Measurements from ENCODE around the gene RAB11B.
"Not testable (repeated sequence)": the region's sequence is repeated elsewhere in the genome, so short reads cannot be mapped to it uniquely, and the experiment has no call there.

The RAB11B gene

DNA sequence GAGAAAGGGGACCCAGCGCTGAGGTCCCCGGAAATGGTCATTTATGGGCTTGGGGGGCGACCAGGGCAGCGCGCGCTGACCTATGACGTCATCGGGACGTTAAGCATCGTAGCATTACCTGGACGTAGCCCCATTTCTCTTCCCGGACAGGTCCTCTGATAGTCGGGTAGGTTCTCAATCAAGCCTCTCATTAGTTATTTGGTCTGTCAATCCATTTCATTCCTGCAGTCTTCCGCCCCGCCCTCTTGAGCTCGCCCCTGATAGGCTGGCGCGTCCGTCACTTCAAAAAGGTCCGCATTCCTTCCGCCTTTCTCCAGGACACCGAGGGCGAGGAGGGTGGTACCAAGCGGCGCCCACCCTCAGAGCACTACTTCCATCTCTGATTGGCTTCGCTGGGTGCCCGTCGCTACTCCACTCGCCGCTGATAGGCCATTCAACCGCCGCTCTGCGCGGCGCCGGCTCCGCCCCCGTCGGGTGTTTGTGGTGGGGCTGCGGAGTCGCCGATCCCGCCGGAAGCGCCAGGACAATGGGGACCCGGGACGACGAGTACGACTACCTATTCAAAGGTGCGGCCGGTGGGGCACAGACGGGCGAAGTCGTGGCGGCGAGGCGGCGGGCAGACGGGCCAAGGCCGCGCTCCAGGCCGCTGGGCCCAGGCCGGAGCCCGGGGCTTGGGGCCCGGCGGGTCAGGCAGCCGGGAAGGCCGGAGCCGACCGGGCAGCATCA, at the start of gene RAB11B:
TSS of gene RAB11B (plus strand) at position 470 of the 726 bp plus-strand sequence. CDS start at position 527, 57 bp downstream.
- peak; percentile 99 to 100 for DNase-seq

DNA sequence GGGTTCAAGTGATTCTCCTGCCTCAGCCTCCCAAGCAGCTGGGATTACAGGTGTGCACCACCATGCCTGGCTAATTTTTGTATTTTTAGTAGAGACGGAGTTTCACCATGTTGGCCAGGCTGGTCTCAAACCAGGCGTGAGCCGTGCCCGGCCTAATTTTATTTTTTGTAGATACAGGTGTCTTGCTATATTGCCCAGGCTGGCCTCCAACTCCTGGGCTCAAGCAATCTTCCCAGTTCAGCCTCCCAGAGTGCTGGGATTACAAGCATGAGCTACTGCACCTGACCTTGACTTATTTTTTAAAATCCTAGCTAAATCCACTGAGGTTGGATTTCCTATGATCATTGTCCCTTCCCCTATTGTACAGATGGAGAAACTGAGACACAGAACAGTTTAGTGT, 48.7 kb upstream of the RAB11B start:
- not testable (repeated sequence) for DNase-seq

DNA sequence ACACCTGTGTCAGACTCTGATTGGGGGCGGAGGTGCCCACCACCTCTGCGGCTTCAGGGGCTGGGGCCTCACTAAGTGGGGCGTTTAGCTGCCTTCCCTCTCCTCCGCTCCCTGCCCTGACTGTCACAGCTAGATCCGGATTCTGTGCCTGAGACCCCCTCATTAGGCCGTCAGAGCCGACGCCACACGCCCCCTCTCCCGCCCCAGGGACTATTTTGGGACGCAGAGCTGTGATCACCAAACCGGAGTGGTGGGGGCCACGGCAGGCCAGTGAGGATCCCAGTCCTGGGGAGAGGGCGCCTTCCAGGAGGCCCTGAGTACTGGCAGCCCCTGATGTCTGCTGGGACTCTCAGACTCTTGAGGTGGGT, 47.9 kb upstream of the RAB11B start:
- DNase-seq, result no peak

DNA sequence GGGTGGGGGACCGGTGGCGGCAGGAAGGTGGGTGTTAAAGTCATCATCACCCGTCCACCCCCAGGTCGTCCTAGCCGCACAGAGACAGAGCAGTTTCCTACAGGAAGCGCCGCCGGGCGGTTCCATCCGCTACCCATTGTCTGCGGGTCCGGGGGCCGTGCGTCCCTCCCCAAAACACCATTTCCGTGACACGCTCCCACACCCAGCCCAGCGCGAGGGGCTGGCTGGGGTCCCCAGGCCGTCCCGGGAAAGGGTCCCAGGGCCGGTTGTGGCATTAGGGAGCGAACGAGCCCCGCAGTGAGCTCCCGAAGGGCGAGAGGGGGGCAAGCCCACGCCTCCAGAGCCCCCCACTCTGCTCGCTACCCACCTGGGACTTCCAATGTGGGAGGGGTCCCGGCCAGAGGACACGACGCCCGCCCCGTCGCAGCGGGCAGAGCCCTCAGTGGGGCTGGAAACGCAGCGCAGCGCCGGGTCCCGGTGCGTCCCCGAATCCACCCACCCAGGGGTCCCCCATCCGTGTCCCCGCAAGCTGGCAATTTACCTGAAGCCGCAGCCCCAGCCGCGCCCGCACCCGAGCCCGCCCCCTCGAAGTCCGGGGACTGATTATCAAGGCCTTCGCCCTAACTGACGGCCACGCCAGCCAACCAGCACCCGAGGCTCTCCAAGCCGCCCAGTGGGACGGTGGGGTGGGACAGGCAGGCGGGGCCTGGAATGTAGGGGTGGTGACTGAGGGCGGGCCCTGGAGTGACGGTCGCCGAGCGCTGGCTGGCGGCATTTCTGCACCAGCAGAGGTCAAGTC, 47.3 kb upstream of the RAB11B start, which contains the start of gene KANK3:
TSS of gene KANK3 (minus strand) at position 579 of the 799 bp plus-strand sequence. CDS start 5,434 bp downstream, outside the sequence.
- peak; percentile 70 to 88 for DNase-seq

DNA sequence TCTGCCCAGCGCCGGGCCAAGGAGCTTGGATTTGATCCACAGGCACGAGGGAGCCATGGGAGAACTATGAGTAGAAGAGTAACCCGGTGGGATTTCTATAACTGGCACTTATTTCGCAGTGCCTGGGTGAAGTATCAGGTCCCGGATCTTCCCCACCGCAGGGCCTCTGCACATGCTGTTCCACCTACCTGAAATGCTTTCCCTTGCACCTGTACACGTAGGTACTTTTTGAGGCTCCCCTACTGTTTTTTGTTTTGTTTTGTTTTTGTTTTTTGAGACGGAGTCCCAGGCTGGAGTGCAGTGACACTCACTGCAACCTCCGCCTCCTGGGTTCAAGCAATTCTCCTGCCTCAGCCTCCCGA, 46.7 kb upstream of the RAB11B start:
- no peak for DNase-seq

DNA sequence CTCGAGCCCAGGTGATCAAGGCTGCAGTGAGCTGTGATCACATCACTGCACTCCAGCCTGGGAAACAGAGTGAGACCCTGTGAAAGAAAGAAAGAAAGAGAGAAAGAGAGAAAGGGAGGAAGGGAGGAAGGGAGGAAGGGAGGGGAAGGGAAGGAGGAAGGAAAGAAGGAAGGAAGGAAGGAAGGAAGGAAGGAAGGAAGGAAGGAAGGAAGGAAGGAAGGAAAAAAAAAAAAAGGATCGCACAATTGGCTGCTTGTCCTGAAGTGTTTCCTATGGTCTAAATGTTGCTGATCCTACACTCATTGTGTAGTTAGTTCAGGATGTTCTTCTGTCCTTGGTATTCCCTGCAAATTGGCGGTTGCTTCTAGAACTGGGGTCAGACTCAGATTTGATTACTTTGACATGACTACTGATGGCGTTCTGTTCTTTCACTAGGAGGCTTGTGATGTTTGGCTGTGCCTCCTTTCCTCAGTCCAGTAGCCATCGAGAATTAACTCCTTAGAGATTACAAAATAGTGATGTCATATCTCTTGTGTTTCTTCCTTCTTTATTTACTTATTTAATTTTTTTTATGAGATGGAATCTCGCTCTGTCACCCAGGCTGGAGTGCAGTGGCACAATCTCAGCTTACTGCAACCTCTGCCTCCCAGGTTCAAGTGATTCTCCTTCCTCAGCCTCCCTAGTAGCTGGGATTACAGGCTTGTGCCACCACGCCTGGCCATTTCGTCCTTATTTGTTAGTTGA, 40.4 kb upstream of the RAB11B start:
- DNase-seq, result not testable (repeated sequence)

DNA sequence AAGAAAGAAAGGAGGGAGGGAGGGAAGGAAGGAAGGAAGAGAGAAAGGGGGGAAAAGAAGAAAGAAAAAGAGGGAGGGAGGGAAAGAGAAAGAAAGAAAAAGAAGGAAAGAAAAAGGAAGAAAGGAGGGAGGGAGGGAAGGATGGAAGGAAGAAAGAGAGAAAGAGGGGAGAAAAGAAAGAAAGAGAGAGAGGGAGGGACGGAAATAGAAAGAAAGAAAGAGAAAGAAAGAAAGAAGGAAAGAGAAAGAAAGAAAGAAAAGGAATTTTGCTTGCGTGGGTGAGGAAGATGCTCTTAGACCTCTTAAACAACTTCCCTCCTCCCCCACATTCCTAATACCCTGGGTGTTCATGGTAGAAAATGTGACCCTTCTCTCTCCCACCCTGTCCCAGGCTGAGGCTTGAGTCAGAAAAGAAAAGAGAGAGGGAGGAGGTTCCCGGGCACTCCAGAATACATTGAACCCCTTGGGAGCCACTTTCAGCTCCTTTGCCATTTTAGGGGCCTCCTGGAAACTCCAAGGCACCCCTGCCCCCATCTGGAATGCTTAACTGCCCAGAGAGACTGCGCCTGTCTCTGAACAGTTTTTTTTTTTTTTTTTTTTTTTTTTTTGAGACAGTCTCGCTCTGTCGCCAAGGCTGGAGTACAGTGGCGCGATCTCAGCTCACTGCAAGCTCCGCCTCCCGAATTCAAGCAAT, 37.9 kb upstream of the RAB11B start:
- no peak for DNase-seq

DNA sequence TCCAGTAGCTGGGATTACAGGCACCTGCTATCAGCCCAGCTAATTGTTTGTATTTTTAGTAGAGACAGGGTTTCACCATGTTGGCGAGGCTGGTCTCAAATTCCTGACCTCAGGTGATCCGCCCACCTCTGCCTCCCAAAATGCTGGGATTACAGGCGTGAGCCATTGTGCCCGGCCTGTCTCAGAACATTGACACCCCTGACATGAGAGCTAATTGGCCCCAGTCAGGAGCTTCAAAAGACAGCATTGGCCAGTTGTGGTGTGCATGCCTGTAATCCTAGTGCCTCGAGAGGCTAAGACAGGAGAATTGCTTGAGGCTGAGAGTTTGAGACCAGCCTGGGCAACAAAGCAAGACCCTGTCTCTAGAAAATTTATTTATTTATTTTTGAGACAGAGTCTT, 37.3 kb upstream of the RAB11B start:
- DNase-seq, result not testable (repeated sequence)

DNA sequence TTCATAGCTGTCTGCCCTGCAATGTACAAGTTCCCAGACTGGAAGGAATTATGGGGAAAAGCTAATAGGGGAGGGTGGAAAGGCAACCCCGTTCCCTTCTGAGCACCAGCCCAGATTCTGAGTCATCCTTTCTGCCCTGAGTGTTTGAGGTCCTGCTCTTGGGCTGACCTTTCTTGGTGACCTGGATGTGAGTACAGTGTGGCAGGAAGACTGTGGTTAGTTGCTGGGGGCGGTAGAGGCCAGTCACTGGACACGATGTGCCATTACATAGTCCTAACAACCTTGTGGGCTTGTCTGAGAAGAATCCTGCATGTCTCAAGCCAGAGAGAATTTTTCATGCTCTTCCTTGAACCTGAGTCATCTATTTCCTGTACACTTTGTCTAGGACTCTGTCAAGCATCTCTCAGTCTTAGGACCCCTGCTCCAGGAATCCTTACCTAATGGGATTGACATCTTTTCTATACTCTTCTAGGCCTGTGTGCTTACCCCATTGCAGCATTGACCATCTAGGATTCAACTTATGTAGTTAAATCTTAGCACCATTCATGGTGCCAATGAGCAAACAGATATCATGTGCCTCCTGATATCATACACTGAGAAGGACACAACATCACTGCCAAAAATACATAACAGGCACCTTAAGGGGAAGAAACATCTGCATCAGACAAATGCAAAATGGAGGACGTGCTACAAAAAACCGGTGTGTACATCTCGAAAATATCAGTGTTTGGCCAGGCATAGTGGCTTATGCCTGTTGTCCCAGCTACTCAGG, 34.3 kb upstream of the RAB11B start:
- no peak for DNase-seq

DNA sequence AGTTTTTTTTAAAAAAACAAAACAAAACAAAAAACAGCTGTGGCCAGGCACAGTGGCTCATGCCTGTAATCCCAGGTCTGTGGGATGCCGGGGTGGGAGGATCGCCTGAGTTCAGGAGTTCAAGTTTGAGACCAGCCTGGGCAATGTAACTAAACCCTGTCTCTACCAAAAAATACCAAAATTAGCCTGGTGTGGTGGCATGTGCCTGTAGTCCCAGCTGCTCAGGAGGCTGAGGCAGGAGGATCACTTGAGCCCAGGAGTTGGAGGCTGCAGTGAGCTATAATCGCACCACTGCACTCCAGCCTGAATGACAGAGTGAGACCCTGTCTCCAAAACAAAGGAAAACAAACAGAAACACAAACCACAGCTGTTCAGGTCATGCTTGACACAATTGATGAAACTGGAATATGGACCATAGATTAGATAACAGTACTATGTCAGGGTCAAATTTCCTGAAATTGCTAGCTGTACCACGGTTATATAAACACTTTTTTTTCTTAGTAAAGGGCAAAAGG, 33.1 kb upstream of the RAB11B start:
- no peak for DNase-seq

DNA sequence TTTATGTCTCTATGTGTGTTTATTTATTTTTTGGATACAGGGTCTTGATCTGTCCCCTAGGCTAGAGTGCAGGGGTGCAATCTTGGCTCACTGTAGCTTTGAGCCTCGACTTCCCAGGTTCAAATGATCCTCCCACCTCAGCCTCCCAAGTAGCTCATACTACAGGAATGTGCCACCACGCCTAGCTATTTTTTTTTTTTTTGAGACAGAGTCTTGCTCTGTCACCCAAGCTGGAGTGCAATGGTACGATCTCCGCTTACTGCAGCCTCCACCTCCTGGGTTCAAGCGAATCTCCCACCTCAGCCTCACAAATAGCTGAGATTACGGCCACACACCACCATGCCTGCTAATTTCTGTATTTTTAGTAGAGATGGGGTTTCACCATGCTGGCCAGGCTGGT, 31.2 kb upstream of the RAB11B start:
- no peak for DNase-seq

DNA sequence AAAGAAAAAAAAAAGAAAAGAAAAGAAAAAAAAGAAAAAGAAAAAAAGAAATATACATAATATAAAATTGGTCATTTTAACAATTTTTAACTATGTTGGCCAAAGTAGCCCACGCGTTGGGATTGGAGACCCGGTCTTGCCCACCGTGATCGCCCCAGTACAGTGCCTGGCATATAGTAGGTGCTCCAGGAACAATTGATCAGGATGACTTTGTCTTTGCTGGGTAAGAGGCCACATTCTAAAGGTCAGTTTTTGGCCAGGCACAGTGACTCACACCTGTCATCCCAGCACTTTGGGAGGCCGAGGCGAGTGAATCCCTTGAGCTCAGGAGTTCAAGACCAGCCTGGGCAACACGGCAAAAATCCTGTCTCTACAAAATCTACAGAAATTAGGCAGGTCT, 30.0 kb upstream of the RAB11B start:
- DNase-seq, result no peak

DNA sequence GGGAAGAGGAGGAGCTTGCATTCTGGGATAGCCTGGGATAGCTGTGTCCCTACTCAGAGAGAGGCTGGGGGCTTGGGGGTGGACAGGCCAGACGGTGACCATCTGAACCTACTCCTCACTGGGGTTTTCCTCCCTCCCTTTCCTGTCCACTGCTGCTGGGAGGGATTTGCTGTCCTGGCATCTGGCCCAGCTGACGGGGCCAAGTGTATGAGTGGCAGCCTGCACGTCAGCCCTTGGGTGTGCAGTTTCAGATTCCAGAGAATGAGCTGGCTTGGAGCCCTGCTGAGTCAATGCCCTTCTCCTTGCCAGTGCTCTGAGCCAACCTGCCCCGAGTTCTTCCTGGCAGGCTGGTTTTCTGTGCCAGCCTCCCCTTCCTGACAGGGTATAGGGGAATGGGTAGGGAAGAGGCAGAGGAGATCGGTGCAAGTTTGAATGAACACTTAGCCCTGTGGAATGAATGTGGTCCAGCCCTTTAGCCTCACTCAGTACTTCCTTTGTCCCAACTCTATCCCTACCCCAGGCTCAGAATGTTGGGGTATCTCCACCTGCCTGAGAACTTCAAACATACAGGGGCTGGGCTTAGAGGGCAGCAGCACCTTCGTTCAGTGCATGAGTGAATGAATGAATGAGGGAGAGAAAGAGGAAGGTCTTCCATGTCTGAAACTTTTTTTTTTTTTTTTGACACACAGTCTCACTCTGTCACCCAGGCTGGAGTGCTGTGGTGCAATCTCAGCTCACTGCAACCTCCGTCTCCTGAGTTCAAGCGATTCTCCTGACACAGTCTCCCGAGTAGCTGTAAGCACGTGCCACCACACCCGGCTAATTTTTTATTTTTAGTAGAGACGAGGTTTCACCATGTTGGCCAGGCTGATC, 28.0 kb upstream of the RAB11B start:
- DNase-seq, result peak in 1 of 2 experiments; percentile 29

DNA sequence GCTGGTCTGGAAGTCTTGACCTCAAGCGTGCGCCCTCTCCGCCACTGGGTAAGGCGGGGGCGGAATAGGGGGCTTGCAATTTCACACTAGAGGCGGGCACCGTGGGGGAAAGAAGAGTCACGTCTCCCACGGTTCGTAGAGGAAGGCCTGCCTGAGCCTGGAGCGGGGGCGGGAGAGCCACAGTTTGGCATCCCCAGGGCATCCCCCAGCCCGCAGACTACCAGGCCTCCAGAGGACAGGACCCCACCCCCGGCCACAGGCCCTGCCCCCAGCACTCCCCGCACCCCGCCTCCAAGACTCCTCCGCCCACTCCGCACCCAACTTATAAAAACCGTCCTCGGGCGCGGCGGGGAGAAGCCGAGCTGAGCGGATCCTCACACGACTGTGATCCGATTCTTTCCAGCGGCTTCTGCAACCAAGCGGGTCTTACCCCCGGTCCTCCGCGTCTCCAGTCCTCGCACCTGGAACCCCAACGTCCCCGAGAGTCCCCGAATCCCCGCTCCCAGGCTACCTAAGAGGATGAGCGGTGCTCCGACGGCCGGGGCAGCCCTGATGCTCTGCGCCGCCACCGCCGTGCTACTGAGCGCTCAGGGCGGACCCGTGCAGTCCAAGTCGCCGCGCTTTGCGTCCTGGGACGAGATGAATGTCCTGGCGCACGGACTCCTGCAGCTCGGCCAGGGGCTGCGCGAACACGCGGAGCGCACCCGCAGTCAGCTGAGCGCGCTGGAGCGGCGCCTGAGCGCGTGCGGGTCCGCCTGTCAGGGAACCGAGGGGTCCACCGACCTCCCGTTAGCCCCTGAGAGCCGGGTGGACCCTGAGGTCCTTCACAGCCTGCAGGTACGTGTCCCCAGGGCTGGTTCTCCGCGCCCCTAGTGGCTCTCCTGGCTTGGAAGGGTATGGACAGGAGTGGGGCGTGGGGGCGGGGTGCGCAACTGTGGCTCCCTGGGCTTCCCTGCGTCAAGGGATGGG, 26.1 kb upstream of the RAB11B start, which contains the start of gene ANGPTL4:
TSS of gene ANGPTL4 (plus strand) at position 353 of the 969 bp plus-strand sequence. CDS start at position 520, 167 bp downstream.
- DNase-seq, result no peak

DNA sequence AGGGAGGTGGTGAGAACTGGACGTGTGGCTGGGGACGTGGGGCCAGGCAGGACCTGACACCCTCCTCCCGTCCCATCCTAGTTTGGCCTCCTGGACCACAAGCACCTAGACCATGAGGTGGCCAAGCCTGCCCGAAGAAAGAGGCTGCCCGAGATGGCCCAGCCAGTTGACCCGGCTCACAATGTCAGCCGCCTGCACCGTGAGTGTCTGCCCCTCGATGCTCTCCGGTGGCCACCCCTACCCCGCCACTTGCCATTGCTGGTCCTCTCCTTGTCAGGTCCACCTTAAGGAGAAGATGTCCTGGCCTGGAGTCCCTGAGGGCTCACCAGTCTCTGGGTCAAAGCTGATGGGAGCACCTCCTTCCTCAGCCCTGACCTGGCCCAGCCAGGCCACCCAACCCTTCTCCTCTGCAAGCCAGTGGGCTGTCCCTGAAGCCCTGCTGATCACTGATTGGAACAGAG, 24.0 kb upstream of the RAB11B start:
- DNase-seq, result no peak

DNA sequence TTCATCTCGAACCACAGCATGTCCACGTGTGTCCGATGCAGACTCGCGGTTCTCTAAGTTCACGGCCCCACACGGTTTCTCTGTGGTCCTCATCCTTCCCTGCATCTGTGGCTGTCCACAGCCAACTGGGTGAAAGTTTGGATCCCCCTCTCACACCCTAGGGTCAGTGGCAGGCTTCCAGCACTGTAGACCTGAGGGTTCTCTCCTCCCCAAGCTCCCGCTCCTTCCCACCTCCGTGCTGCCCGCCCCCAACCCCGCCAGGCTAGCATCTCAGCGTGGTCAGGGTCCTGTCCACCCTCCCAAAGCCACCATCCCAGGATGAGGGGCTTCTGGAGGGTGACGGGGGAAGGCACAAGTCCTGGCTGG, 23.2 kb upstream of the RAB11B start:
- no peak for DNase-seq

DNA sequence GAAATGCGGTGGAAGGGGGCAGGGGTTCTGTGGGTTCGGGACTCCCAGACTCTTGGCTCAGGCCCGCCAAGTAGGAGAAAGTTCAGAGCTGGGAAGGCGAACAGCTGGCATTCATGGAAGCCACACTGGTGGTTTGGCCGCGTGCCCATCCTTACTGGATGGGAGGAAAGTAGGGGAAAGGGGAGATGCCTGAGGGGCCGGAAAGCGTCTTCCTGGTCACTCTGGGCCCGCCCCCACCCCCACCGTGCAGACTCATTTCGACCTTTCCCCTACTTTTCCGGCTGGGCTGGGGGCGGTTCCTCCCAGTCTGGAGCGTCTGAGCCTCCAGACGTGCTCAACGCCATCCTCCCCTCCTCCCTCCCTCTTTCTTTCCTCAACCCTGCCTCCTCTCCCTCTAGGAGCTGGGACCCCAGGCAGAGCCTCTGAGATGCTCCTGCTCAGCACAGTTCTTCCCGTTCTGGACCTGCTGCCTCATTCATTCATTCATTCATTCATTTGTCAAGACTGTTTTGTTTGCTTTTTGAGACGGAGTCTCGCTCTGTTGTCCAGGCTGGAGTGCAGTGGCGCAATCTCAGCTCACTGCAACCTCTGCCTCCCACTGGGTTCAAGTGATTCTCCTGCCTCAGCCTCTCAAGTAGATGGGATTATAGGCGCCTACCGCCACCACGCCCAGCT, 22.7 kb upstream of the RAB11B start:
- no peak for DNase-seq

DNA sequence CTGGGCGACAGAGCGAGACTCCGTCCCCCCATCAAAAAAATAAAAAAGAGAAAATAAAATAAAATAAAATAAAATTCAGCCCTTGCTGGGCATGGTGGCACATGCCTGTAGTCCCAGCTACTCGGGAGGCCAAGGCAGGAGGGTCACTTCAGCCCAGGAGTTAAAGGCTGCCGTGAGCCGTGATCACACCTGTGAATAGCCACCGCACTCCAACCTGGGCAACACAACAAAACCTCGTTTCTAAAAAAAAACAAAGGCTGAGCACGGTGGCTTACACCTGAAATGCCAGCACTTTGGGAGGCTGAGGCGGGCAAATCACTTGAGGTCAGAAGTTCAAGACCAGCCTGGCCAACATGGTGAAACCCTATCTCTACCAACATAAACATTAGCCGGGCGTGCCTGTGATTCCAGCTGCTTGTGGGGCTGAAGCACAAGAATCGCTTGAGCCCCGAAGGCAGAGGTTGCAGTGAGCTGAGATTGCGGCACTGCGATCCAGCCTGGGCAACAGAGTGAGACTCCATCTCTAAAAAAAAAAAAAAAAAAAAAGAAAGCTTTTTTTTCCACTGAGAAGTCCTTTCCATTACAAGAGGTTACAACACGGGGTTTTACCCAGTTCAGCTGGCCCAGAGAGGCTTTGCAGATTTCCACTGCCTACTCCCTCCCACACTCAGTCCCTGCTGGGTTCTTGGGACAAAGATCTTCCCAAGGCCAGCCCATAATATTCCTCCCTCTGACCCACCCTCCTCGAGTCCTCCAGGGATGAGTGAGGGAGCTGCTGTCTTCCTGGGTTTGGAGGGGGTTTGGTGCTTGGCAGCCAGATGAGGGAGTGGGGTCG, 19.8 kb upstream of the RAB11B start:
- no peak for DNase-seq
